ENCODE measurements around the gene MTNR1B. TPM values are rescaled to one million over a fixed set of nuclear protein-coding genes. Genes with fewer than 3 reads are reported as not detected.

Gene MTNR1B
- total RNA-seq, 1 donor from 2014 or later = not detected

GRCh38 chr11:93025558-93026255 is 56.3 kb downstream of the MTNR1B start:
- intact Hi-C loops (cut with micrococcal nuclease) = no loop called here
- H3K4me1 Mint-ChIP-seq (ENCODE audit: low read depth) = no peaks in the 10 kb centered on the region
- DNase-seq (ENCODE audit: low spot score) = no peak
- no peak overlapping the region for H3K4me3 Mint-ChIP-seq (ENCODE audit: low read depth)
- no peaks in the 10 kb centered on the region for H3K36me3 Mint-ChIP-seq (ENCODE audit: low read depth)
- H3K9me3 Mint-ChIP-seq = no peaks in the 10 kb centered on the region
- H3K27me3 Mint-ChIP-seq (ENCODE audit: low read depth) = no peaks in the 10 kb centered on the region
- no peak overlapping the region for H3K27ac Mint-ChIP-seq

- Mint-ChIP-seq H3K9me3 (no peaks in the 10 kb centered on the region), H3K4me3 (ENCODE audit: low read depth) (no peak overlapping the region)
Observed at GRCh38 chr11:93028960-93029522, 59.6 kb downstream of the MTNR1B start.

GRCh38 chr11:93031386-93031785 is 61.9 kb downstream of the MTNR1B start:
- Mint-ChIP-seq H3K4me1 (ENCODE audit: low read depth) (peaks cover 4% of the 10 kb centered on the region), H3K9me3 (no peaks in the 10 kb centered on the region), H3K36me3 (ENCODE audit: low read depth) (no peaks in the 10 kb centered on the region), H3K4me3 (ENCODE audit: low read depth) (no peak overlapping the region), H3K27ac (peak overlapping the region; percentile 8), H3K27me3 (ENCODE audit: low read depth) (no peaks in the 10 kb centered on the region)
- intact Hi-C loops (cut with micrococcal nuclease) = no loop called here
- no peak for DNase-seq (ENCODE audit: low spot score)

More at GRCh38 chr11:93028960-93029522, 59.6 kb downstream of the MTNR1B start:
- H3K27ac Mint-ChIP-seq = no peak overlapping the region
- H3K36me3 Mint-ChIP-seq (ENCODE audit: low read depth) = no peaks in the 10 kb centered on the region
- no peak for DNase-seq (ENCODE audit: low spot score)
- no peaks in the 10 kb centered on the region for H3K27me3 Mint-ChIP-seq (ENCODE audit: low read depth)
- peaks cover 4% of the 10 kb centered on the region for H3K4me1 Mint-ChIP-seq (ENCODE audit: low read depth)
- intact Hi-C loops (cut with micrococcal nuclease) = no loop called here

Other genes with a start within 250 kb of the MTNR1B start
- 18.9 and 19.8 TPM in 2 replicates for gene SLC36A4, start 228.3 kb downstream of the MTNR1B start, total RNA-seq

All from activated T-helper 2 cell treated with anti-CD3 and anti-CD28 coated beads, Interferon-gamma antibody, Interleukin-2, Interleukin-4, amounts not matched to agents 10 μg/mL and 5 μg/mL and 100 μg/mL, durations not matched to agents 14 hours and 24 hours and 36 hours (primary cell).